Measurements from ENCODE around the gene RBM20. TPM values are rescaled to one million over a fixed set of nuclear protein-coding genes. Genes with fewer than 3 reads are reported as not detected.
A peak's percentile ranks its signal among the peaks of the same experiment; 100 is the strongest.

Gene RBM20
- total RNA-seq, 1 donor from 2014 or later, result 2.0 TPM

GRCh38 chr10:110833234-110833940, 189.3 kb downstream of the RBM20 start:
- no peak for DNase-seq (ENCODE audit: low read depth in 2 of 2)

DNA sequence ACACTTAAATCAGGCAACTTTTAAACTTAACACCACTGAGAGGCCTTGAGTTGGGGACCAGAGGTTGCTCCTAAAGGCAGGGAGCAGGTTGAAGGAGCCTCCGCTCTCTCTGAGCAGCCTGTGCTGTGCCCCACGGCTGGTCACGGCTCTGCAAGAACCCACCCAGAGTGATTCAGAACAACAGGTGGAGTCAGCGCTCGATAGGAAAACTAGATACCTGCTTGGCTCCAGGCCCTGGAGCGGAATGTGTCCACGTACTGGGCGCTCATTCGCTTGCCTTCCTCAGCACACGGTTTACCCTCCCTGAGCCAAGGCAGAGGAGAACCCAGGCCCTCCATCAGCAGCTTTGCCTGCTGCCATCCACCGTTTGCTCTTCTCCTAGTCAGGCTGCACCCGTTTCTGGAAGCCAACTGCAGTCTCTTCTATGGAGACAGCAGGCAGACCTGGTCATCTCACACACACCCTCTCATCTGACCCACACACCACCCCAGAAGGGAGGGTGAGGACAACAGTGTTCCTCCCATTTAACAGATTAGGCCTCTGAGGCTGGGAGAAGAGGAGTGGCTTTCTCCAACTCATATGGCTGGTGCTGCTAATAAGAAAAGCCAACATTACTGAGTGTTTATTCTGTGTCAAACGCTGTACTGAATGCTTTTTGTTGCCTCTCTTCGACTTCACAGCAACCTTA, 189.9 kb downstream of the RBM20 start:
- no peak for DNase-seq (ENCODE audit: low read depth in 2 of 2)

- DNase-seq (ENCODE audit: low read depth in 2 of 2), result peak in 1 of 2 donors; percentile 84
These were observed 190.6 kb downstream of the RBM20 start for GRCh38 chr10:110834629-110835301.

GRCh38 chr10:110835841-110836240, 191.7 kb downstream of the RBM20 start:
- no peak for DNase-seq (ENCODE audit: low read depth in 2 of 2)

DNA sequence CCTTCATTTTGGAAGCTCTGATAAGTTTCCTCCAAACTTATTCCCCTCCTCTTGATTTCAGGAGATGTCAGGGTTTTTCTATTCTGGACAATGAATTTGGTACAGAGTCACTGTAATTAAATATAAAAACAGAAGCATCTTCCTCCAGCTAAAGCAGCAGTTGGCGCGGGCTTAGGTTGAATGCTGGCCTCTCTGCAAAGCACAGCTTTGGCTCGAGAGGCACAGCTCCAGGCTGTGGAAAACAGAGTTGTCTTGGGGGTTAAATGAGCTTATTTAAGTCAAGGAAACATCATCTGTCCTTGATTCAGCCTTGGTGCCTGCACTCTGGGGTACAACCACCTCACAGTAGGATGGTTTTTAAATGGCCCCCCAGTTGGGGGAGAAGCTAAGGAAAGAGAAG, 192.6 kb downstream of the RBM20 start:
- DNase-seq (ENCODE audit: low read depth in 2 of 2), result no peak

DNA sequence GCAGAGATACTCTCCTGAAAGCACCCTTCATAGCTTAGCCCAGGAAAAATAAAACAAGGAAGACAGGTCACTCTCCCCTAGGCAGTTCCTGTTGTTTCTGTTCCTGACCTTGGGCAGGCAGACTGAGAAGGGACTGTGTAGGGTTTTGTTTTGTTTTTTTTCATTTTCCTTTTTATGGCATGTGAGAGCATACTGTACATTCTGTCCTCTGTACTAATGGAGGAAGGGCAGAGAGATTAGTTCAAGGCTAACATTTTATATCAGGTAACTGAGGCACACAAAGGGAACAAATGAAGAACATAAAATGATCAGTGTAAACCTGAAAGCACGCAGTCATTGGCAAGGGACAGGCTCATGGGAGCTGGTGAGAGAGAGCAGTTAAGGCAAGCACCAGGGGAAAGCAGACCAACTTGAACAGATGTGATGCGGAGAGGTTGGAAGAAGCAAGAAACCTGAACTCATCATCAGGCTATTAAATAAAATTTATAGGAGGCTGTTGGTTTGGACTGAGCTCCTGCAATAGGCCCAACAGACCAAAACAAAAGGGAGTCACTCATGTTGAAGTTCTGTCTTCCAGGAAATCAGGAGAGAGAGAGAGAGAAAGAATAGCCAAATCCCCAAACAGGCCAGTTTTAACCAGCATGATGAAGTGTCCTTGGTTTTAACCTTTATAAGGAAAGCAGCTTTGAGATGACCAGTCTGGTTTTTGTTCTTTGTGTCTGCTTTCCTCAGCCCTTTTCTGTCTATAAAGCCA, 193.5 kb downstream of the RBM20 start:
- DNase-seq (ENCODE audit: low read depth in 2 of 2), result peak in 1 of 2 donors; percentile 55

DNA sequence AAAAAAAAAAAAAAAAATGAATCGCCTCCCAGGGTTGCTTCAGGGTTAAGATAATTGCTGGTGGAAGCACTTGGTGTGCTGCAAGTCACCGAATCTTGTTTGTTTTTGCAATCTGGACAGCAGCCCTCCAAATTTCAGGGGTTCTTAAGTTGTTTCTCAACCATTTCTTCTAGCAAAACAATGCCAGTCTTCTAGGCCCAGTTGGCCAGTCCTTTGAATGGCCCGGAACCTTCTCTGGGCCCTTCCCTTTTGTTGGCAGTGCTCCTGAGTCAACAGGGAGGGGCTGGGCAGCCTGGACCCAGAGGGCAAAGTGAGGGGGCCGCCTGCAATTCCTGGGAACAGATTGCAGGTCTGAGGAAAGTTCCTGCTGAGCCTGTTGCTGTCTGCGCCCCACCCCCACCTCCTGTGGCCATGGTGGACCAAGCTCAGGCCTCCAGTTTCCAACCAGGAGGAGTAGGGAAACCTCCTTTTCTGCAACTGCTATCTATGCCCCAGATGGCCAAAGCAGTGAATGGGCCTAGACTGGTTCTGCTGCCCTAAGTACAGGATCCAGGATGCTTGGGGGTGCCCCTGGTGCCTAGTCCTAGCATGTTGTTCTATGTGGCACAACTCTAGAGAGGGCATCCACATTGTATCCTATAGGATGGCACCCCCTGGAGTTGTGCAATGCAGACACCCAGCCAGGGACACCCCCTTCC, 196.2 kb downstream of the RBM20 start:
- DNase-seq (ENCODE audit: low read depth in 2 of 2), result no peak

DNA sequence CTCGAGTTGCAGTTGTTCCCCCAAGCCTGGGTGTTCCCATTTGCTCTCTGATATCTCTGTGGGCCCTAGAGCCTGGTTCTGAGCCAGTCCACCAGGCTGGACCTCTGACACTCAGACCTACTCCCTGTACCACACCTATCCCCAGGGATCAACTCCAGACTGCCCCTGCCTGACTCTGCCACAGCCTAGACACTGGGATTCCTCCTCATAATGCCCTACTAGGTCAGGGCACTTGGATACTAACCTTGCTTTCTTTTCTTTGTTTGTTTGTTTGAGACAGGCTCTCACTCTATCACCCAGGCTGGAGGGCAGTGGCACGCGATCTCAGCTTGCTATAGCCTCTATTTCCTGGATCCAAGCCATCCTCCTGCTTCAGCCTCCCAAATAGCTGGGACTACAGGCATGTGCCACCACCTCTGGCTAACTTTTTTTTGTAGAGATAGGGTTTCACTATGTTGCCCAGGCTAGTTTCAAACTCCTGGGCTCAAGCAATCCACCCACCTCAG, 196.8 kb downstream of the RBM20 start:
- DNase-seq (ENCODE audit: low read depth in 2 of 2), result no peak

- no peak for DNase-seq (ENCODE audit: low read depth in 2 of 2)
These were observed 197.7 kb downstream of the RBM20 start for GRCh38 chr10:110841767-110842267.

GRCh38 chr10:110842326-110842904, 198.3 kb downstream of the RBM20 start:
- no peak for DNase-seq (ENCODE audit: low read depth in 2 of 2)

GRCh38 chr10:110843031-110843430, 198.9 kb downstream of the RBM20 start:
- no peak for DNase-seq (ENCODE audit: low read depth in 2 of 2)

DNA sequence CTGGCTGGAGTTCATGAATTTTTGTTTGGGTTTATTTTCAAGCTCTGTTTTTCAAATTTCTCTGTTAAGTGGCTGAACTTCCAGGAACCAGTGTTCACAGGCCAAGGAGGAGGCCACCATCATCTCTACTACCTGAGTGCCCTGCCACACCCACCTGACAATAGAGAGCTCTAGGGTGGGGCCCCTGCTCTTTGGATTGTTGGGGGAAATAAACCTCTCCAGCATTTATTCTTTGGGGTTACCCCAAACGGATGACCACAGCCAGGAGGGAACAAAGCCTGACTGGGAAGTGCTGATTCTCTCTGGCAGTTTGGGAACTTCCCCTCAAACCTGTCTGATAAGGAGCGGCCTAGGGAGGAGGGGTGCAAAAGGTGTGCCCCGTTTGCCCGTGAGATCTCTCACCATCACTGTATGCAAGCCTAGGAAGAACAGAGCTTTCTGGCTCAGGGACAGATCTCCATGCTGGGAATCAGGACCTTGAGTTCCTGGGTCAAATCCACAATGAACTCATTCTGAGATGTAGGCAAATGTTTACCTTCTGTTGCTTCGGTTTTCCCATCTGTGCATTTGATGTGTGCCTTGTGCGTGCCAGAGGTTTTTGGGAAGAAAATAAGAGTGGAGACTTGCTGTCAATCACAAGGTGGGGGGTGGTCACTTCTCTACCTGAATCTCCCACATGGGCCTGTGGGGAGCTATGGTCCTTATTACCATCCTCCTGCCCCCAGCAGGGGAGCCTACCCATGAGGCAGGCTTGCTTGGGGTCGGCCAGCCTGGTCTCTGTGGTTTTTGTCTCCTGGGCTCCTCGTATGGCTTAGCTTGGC, 199.9 kb downstream of the RBM20 start:
- DNase-seq (ENCODE audit: low read depth in 2 of 2), result no peak

GRCh38 chr10:110844617-110844881, 200.4 kb downstream of the RBM20 start:
- DNase-seq (ENCODE audit: low read depth in 2 of 2), result no peak

DNA sequence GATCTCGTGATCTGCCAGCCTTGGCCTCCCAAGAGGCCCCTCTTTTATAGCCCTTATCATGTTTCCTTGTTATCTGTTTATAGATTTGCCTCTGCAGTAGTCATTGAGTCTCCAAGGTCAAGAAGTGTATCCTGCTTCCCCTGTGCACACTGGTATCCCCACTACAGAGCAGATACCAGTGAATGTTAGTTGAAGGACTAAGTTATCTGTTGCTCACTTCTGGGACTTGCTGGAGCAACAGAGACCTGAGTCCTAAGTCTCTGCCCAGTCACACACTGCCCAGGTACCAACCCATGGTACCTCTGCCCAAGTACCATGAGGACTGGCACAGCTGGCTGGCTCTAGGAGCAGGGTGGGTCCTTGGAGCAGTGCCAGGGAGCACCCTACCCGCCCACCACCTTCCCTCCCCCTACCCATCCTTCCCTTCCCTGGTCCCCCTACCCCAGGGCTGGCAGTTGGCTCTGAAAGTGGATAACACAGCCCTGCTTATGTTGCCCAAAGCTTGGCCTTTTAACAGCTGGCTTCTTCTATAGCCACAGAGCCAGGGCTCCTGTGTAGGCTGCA, 201.1 kb downstream of the RBM20 start:
- no peak for DNase-seq (ENCODE audit: low read depth in 2 of 2)

GRCh38 chr10:110845756-110846620, 201.9 kb downstream of the RBM20 start:
- no peak for DNase-seq (ENCODE audit: low read depth in 2 of 2)

DNA sequence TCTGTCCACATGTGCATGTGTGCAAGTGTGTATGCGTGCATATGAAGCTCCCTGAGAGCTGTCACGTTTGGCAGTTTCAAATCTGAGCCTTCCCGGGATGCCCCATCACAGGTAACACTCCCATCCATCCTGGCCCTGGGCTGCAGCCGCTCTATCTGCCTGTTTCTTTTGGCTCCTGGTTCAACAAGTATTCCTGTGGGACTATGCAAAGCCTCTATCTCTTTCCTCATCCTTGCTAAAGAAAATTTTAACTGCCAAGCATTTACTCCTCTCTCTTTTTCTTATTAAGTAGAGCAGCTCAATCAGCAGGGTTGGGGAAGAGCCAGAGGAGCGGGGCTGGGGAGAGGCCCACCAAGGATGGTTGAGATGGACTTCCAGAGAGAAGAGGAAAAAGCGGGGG, 203.2 kb downstream of the RBM20 start:
- no peak for DNase-seq (ENCODE audit: low read depth in 2 of 2)

GRCh38 chr10:110848106-110848505, 204.0 kb downstream of the RBM20 start:
- no peak for DNase-seq (ENCODE audit: low read depth in 2 of 2)

GRCh38 chr10:110850099-110850498, 206.0 kb downstream of the RBM20 start:
- DNase-seq (ENCODE audit: low read depth in 2 of 2), result no peak

Measured in lung microvascular endothelial cell (primary cell).